HEK293 (cell line): ENCODE data around the gene MISP3.

ENCODE experiments used
- GLI4 ChIP-seq: fragments of 450-650 bp; formaldehyde crosslinking; IDR thresholded peaks from 2 replicates; pipeline ENCODE4 v1.5.1; 2016; ENCODE audit warnings: missing biosample characterization, missing genetic modification characterization
- GLIS1 ChIP-seq: fragments of 450-650 bp; formaldehyde crosslinking; IDR thresholded peaks from 2 replicates; pipeline ENCODE4 v1.5.1; 2016; ENCODE audit warnings: missing biosample characterization, missing genetic modification characterization
- GLIS2 ChIP-seq: fragments of 450-650 bp; formaldehyde crosslinking; IDR thresholded peaks from 2 replicates; pipeline ENCODE4 v1.5.1; 2016; ENCODE audit warnings: missing biosample characterization, missing genetic modification characterization
- KLF1 ChIP-seq: fragments of 450-650 bp; formaldehyde crosslinking; IDR thresholded peaks from 2 replicates; pipeline ENCODE4 v1.5.1; 2016; ENCODE audit warnings: missing biosample characterization, missing genetic modification characterization
- KLF17 ChIP-seq: fragments of 450-650 bp; formaldehyde crosslinking; IDR thresholded peaks from 2 replicates; pipeline ENCODE4 v1.5.1; 2016; ENCODE audit warnings: missing biosample characterization, missing genetic modification characterization
- KLF8 ChIP-seq: fragments of 450-650 bp; formaldehyde crosslinking; IDR thresholded peaks from 2 replicates; pipeline ENCODE4 v1.5.1; 2016; ENCODE audit warnings: missing biosample characterization, missing genetic modification characterization
- KLF9 ChIP-seq: fragments of 450-650 bp; formaldehyde crosslinking; IDR thresholded peaks from 2 replicates; pipeline ENCODE4 v1.5.1; 2016; ENCODE audit warnings: missing biosample characterization, missing genetic modification characterization, low read depth
- PATZ1 ChIP-seq: fragments of 450-650 bp; formaldehyde crosslinking; IDR thresholded peaks from 2 replicates; pipeline ENCODE4 v1.5.1; 2016; ENCODE audit warnings: missing biosample characterization, missing genetic modification characterization
- PRDM6 ChIP-seq: fragments of 450-650 bp; formaldehyde crosslinking; IDR thresholded peaks from 2 replicates; pipeline ENCODE4 v1.5.1; 2017; ENCODE audit warnings: missing biosample characterization, missing genetic modification characterization
- RBAK ChIP-seq: fragments of 450-650 bp; formaldehyde crosslinking; IDR thresholded peaks from 2 replicates; pipeline ENCODE4 v1.5.1; 2016; ENCODE audit warnings: missing biosample characterization, missing genetic modification characterization
- YY2 ChIP-seq: fragments of 450-650 bp; formaldehyde crosslinking; IDR thresholded peaks from 2 replicates; pipeline ENCODE4 v1.5.1; 2016; ENCODE audit warnings: missing biosample characterization, missing genetic modification characterization
- ZBTB10 ChIP-seq: fragments of 450-650 bp; formaldehyde crosslinking; IDR thresholded peaks from 2 replicates; pipeline ENCODE4 v1.5.1; 2016; ENCODE audit warnings: missing biosample characterization, missing genetic modification characterization
- ZBTB44 ChIP-seq: fragments of 450-650 bp; IDR thresholded peaks from 2 replicates; pipeline ENCODE4 v1.5.1; 2018; ENCODE audit warnings: missing biosample characterization, mild to moderate bottlenecking, missing genetic modification characterization
- ZBTB6 ChIP-seq: fragments of 450-650 bp; formaldehyde crosslinking; IDR thresholded peaks from 2 replicates; pipeline ENCODE4 v1.5.1; 2017; ENCODE audit warnings: missing biosample characterization, missing genetic modification characterization
- ZBTB7A ChIP-seq: fragments of 450-650 bp; formaldehyde crosslinking; IDR thresholded peaks from 2 replicates; pipeline ENCODE4 v1.5.1; 2016; ENCODE audit warnings: low read depth, missing biosample characterization, missing genetic modification characterization
- ZEB2 ChIP-seq: fragments of 450-650 bp; formaldehyde crosslinking; IDR thresholded peaks from 2 replicates; pipeline ENCODE4 v1.5.1; 2016; ENCODE audit warnings: missing biosample characterization, missing genetic modification characterization
- ZFHX2 ChIP-seq: fragments of 450-650 bp; formaldehyde crosslinking; conservative IDR thresholded peaks from 2 replicates; pipeline ENCODE4 v1.5.1; 2016; ENCODE audit warnings: missing biosample characterization, missing genetic modification characterization
- ZNF114 ChIP-seq: fragments of 450-650 bp; formaldehyde crosslinking; IDR thresholded peaks from 2 replicates; pipeline ENCODE4 v1.5.0; 2017; ENCODE audit warnings: missing biosample characterization, missing genetic modification characterization
- ZNF138 ChIP-seq: fragments of 450-650 bp; formaldehyde crosslinking; IDR thresholded peaks from 2 replicates; pipeline ENCODE4 v1.5.1; 2016; ENCODE audit warnings: missing biosample characterization, missing genetic modification characterization, borderline replicate concordance
- ZNF280C ChIP-seq: fragments of 450-650 bp; formaldehyde crosslinking; IDR thresholded peaks from 2 replicates; pipeline ENCODE4 v1.5.1; 2016; ENCODE audit warnings: missing biosample characterization, missing genetic modification characterization
- ZNF366 ChIP-seq: fragments of 450-650 bp; formaldehyde crosslinking; conservative IDR thresholded peaks from 2 replicates; pipeline ENCODE4 v1.5.1; 2016; ENCODE audit warnings: missing biosample characterization, missing genetic modification characterization
- ZNF423 ChIP-seq: fragments of 450-650 bp; formaldehyde crosslinking; IDR thresholded peaks from 2 replicates; pipeline ENCODE4 v1.5.1; 2016; ENCODE audit warnings: missing biosample characterization, missing genetic modification characterization
- ZNF843 ChIP-seq: fragments of 450-650 bp; formaldehyde crosslinking; IDR thresholded peaks from 2 replicates; pipeline ENCODE4 v1.5.1; 2016; ENCODE audit warnings: missing biosample characterization, missing genetic modification characterization
- ZSCAN18 ChIP-seq: fragments of 450-650 bp; formaldehyde crosslinking; IDR thresholded peaks from 2 replicates; pipeline ENCODE4 v1.5.1; 2016; ENCODE audit warnings: missing biosample characterization, missing genetic modification characterization

MISP3 gene

GRCh38 chr19:14073925-14074838 is 1.6 kb downstream of the MISP3 start (continued):
- TF ChIP-seq KLF17 (tag by site-specific recombination) (peak; percentile 18; the same call in 1 of the 2 replicates), ZNF366 (tag by site-specific recombination) (0 out of 2 replicates have a peak, but pooled peaks have one; percentile 17), ZNF843 (0 out of 2 replicates have a peak, but pooled peaks have one; percentile 17), YY2 (tag by site-specific recombination) (0 out of 2 replicates have a peak, but pooled peaks have one; percentile 29), ZEB2 (peak; percentile 83; the same call in 1 of the 2 replicates), PRDM6 (no peak), ZNF280C (tag by site-specific recombination) (no peak), GLI4 (no peak), GLIS2 (tag by site-specific recombination) (peak; percentile 87), RBAK (tag by site-specific recombination) (no peak), ZBTB44 (no peak), GLIS1 (tag by site-specific recombination) (peak; percentile 61), KLF9 (tag by site-specific recombination) (peak; percentile 27; the same call in 1 of the 2 replicates), ZBTB7A (tag by site-specific recombination) (peak; percentile 79; the same call in 1 of the 2 replicates), ZFHX2 (tag by site-specific recombination) (peak; percentile 28; the same call in 1 of the 2 replicates), ZBTB10 (tag by site-specific recombination) (peak; percentile 71), KLF8 (peak; percentile 16; the same call in 1 of the 2 replicates), KLF1 (tag by site-specific recombination) (peak; percentile 99), PATZ1 (tag by site-specific recombination) (peak; percentile 69), ZBTB6 (tag by site-specific recombination) (0 out of 2 replicates have a peak, but pooled peaks have one; percentile 59), ZNF114 (tag by site-specific recombination) (no peak), ZNF423 (tag by site-specific recombination) (no peak), ZNF138 (tag by site-specific recombination) (no peak), ZSCAN18 (tag by site-specific recombination) (no peak)
